Transverse colon (tissue), 4 donors: ENCODE results near the gene PNKD. TPM values are rescaled to one million over a fixed set of nuclear protein-coding genes. Genes with fewer than 3 reads are reported as not detected.

Source experiments
- DNase-seq: peaks from one replicate; pipeline ENCODE4 v3.0.0-alpha.2; 2019
- H3K27ac ChIP-seq, 4 donors: fragments of 200-600 bp; sonication (generic); 2 replicates each; pipeline ENCODE4 v1.5.1; 2016 to 2018; ENCODE audit warnings: inconsistent platforms in 4 of 4
- H3K27me3 ChIP-seq: fragments of 200-600 bp; sonication (generic); 2 replicates; pipeline ENCODE4 v1.5.1; 2017; ENCODE audit warnings: inconsistent platforms
- H3K36me3 ChIP-seq, 4 donors: fragments of 200-600 bp; sonication (generic); 2 replicates each; pipeline ENCODE4 v1.5.1; 2017 to 2019; ENCODE audit warnings: inconsistent platforms in 4 of 4
- H3K4me1 ChIP-seq, 4 donors: fragments of 200-600 bp; sonication (generic); 2 replicates each; pipeline ENCODE4 v1.5.1; 2017 to 2020; ENCODE audit warnings: inconsistent platforms in 4 of 4
- H3K4me3 ChIP-seq, 4 donors: fragments of 200-600 bp; sonication (generic); 1 replicate in 1 of 4; 2 replicates in 3 of 4; pipeline versions ENCODE4 v1.5.1 to v1.6.1; 2017 to 2019; ENCODE audit warnings: inconsistent platforms in 4 of 4
- H3K9me3 ChIP-seq, 2 donors: fragments of 200-600 bp; sonication (generic); 2 replicates each; pipeline ENCODE4 v1.5.1; 2017 to 2019; ENCODE audit warnings: inconsistent platforms in 2 of 2
- CTCF ChIP-seq, 5 experiments: fragments of 200-600 bp in 3 of 5; fragments of 450-650 bp in 2 of 5; sonication (generic) in 3 of 5; IDR thresholded peaks; 1 replicate in 2 of 5; 2 replicates in 3 of 5; pipeline ENCODE4 v1.5.1; 2016 to 2017; ENCODE audit warnings: antibody characterized with exemption in 5 of 5, inconsistent platforms in 3 of 5, mild to moderate bottlenecking in 2 of 5, moderate library complexity in 1 of 5
- EP300 ChIP-seq: sonication (generic); formaldehyde crosslinking; IDR thresholded peaks from one replicate; pipeline ENCODE4 v1.6.1; 2017; ENCODE audit warnings: antibody characterized with exemption, low read depth
- POLR2A ChIP-seq: fragments of 450-650 bp; IDR thresholded peaks from one replicate; pipeline ENCODE4 v1.6.1; 2016; ENCODE audit warnings: antibody characterized with exemption, mild to moderate bottlenecking, moderate library complexity
- POLR2AphosphoS5 ChIP-seq, 3 donors: sonication (generic); formaldehyde crosslinking; IDR thresholded peaks; one replicate each; pipeline ENCODE4 v1.6.1; 2016; ENCODE audit warnings: antibody characterized with exemption in 3 of 3
- WGBS, 2 donors: methylation state at CpG; one replicate each; pipeline ENCODE4 v1.1.5; 2018; ENCODE audit warnings: low coverage in 1 of 2; 5-methylcytosine and 5-hydroxymethylcytosine counted together
- in situ Hi-C, 4 donors: fragments of 200-750 bp; cut with MboI; loops; one replicate each; pipeline versions ENCODE4 v1.15.0 to v1.15.1; 2017; ENCODE audit warnings: low sequenced_read_pairs in 3 of 4, low pct_ligation_motif_present in 1 of 4, low pct_unique_long_range_greater_than_20kb in 1 of 4
- intact Hi-C: fragments of 100-400 bp; cut with DNase I; formaldehyde crosslinking; loops from one replicate; pipeline ENCODE4 v1.15.1; 2023; ENCODE audit warnings: low total_unique reads
- total RNA-seq, 4 donors: library from RNA; depleted of rRNA; stranded (reverse); fragments of >200 nt; gene quantifications; one replicate each; pipeline ENCODE4 v1.1.0, GENCODE V29; 2016

Gene PNKD
- total RNA-seq, 4 donors from 2014 or later = 14.3 to 111 (median 100) TPM

GRCh38 chr2:218318241-218318640 is 47.9 kb downstream of the PNKD start:
- intact Hi-C loops (no loop called here), in situ Hi-C loops (no loop called here)
- Histone ChIP-seq H3K36me3 (no peaks in the 10 kb centered on the region), H3K9me3 (no peaks in the 10 kb centered on the region), H3K27ac (no peak overlapping the region), H3K27me3 (no peaks in the 10 kb centered on the region), H3K4me3 (no peak overlapping the region), H3K4me1 (peaks cover 2 to 29% (median 15%) of the 10 kb centered on the region in 4 donors)
- WGBS, 2 donors = 79% methylated on average over 7 of the region's 7 CpGs; no CpG with 5 or more reads in 1 of the 2 donors
- TF ChIP-seq CTCF (IDR thresholded peaks at IDR 0.05) (no peak), POLR2A (no peak)
- DNase-seq = no peak

GRCh38 chr2:218319813-218320365 is 49.6 kb downstream of the PNKD start:
- no peak for TF ChIP-seq POLR2A
- TF ChIP-seq CTCF (IDR thresholded peaks at IDR 0.05) = no peak
- TF ChIP-seq POLR2AphosphoS5 (IDR thresholded peaks at IDR 0.05) = no peak
- TF ChIP-seq EP300 = no peak
- DNase-seq = no peak
- 50 to 60% methylated on average over 2 to 6 of the region's 6 CpGs for WGBS, 2 donors
- Histone ChIP-seq H3K27me3 (no peaks in the 10 kb centered on the region), H3K27ac (no peak overlapping the region), H3K36me3 (no peaks in the 10 kb centered on the region), H3K4me1 (peaks cover 6 to 37% (median 25%) of the 10 kb centered on the region in 4 donors), H3K4me3 (no peak overlapping the region), H3K9me3 (no peaks in the 10 kb centered on the region)
- in situ Hi-C loops (no loop called here), intact Hi-C loops (no loop called here)

- DNase-seq = no peak
- Histone ChIP-seq H3K4me1 (peaks cover 6 to 31% (median 22%) of the 10 kb centered on the region in 4 donors), H3K9me3 (no peaks in the 10 kb centered on the region), H3K4me3 (no peak overlapping the region), H3K27ac (no peak overlapping the region), H3K36me3 (no peaks in the 10 kb centered on the region), H3K27me3 (no peaks in the 10 kb centered on the region)
- in situ Hi-C loops = no loop called here
- 71 to 90% methylated on average over 2 to 3 of the region's 3 CpGs for WGBS, 2 donors
- TF ChIP-seq POLR2A (no peak), POLR2AphosphoS5 (IDR thresholded peaks at IDR 0.05) (no peak), EP300 (no peak), CTCF (IDR thresholded peaks at IDR 0.05) (no peak)
- intact Hi-C loops = no loop called here
These were observed 50.5 kb downstream of the PNKD start for GRCh38 chr2:218320704-218321336.

GRCh38 chr2:218322768-218323525 is 52.6 kb downstream of the PNKD start:
- 1% methylated on average over 31 of the region's 69 CpGs; no CpG with 5 or more reads in 1 of the 2 donors for WGBS, 2 donors
- in situ Hi-C loops = no loop called here
- DNase-seq = peak; percentile 87
- intact Hi-C loops = no loop called here
- Histone ChIP-seq H3K36me3 (no peaks in the 10 kb centered on the region), H3K4me1 (peaks cover 6 to 24% (median 17%) of the 10 kb centered on the region in 4 donors), H3K27me3 (no peaks in the 10 kb centered on the region), H3K9me3 (no peaks in the 10 kb centered on the region), H3K27ac (peak overlapping the region; percentile 83 to 88 (median 85)), H3K4me3 (peak overlapping the region; percentile 26 to 79 (median 66))
- TF ChIP-seq CTCF (IDR thresholded peaks at IDR 0.05) = no peak
- TF ChIP-seq POLR2AphosphoS5 (IDR thresholded peaks at IDR 0.05) = peak in 2 of 3 donors; percentile 54 to 73
- TF ChIP-seq POLR2A = peak; percentile 35
- no peak for TF ChIP-seq EP300
